Activated CD8-positive, alpha-beta T cell treated with anti-CD3 and anti-CD28 coated beads for 36 hours (primary cell): ENCODE measurements around the gene APBB2. TPM values are rescaled to one million over a fixed set of nuclear protein-coding genes. Genes with fewer than 3 reads are reported as not detected.

ENCODE experiments used
- ATAC-seq: fragments of 200-7000 bp; cut with Tn5 transposase; one replicate; pipeline ENCODE4 v1.10.0; 2021; ENCODE audit warnings: mild to moderate bottlenecking, moderate library complexity
- CTCF ChIA-PET: fragments of 350-600 bp; sonication (Branson Sonifier 250); formaldehyde crosslinking; loops from one replicate; lab custom pipeline; 2021; ENCODE audit warnings: antibody characterized with exemption; lab: Charles Lee
- POLR2A ChIA-PET: fragments of 350-600 bp; sonication (Branson Sonifier 250); formaldehyde crosslinking; loops from one replicate; lab custom pipeline; 2021; ENCODE audit warnings: antibody characterized with exemption; lab: Charles Lee
- DNase-seq: peaks from one replicate; pipeline ENCODE4 v3.0.0-alpha.2; 2020
- H3K27ac Mint-ChIP-seq: one replicate; pipeline ENCODE4 v1.8.0; 2021; ENCODE audit warnings: mild to moderate bottlenecking, mixed read lengths
- H3K27me3 Mint-ChIP-seq: one replicate; pipeline ENCODE4 v1.8.0; 2021; ENCODE audit warnings: mixed read lengths
- H3K36me3 Mint-ChIP-seq: one replicate; pipeline ENCODE4 v1.8.0; 2021; ENCODE audit warnings: low read depth, mixed read lengths
- H3K4me1 Mint-ChIP-seq: one replicate; pipeline ENCODE4 v1.8.0; 2021; ENCODE audit warnings: low read depth, mixed read lengths
- H3K4me3 Mint-ChIP-seq: one replicate; pipeline ENCODE4 v1.8.0; 2021; ENCODE audit warnings: mild to moderate bottlenecking, moderate library complexity, mixed read lengths
- H3K9me3 Mint-ChIP-seq: one replicate; pipeline ENCODE4 v1.8.0; 2021; ENCODE audit warnings: mixed read lengths
- intact Hi-C: fragments of 100-400 bp; cut with micrococcal nuclease; formaldehyde crosslinking; loops from one replicate; pipeline ENCODE4 v1.10.0; 2022
- total RNA-seq, 2 experiments: library from RNA; stranded (reverse); gene quantifications; one replicate each; pipeline ENCODE4 v1.2.3, GENCODE V29; 2021
- TF ChIP-seq, protein P1 (sequence below): fragments of 200-600 bp; IDR thresholded peaks from one replicate; pipeline ENCODE4 v1.8.0; 2022; ENCODE audit warnings: antibody characterized with exemption, mild to moderate bottlenecking

Gene APBB2
- total RNA-seq, 2 experiments from 2014 or later = 0.89 to 2.3 TPM

DNA sequence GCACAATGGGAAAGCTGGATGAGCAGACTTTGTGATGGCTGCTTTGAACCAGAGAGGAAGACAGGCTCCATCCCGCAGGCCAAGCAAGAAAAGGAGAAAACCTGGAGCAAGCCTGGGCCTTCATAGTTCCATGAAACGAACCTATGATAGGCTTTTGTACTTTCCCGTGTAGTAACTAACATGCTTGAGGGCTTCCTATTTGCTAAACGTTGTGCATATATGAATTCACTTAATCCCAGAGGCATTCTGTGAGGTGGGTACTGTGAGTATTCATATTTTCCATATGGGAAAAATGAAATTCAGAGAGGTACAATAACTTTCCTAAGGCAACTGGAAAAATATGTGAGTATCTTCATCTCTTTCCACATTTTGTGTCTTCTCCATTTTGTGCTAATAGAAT lies 13.6 kb upstream of the APBB2 start:
- no peak overlapping the region for H3K4me3 Mint-ChIP-seq
- no peak for DNase-seq
- no peaks in the 10 kb centered on the region for H3K4me1 Mint-ChIP-seq
- peaks cover 4% of the 10 kb centered on the region for H3K27me3 Mint-ChIP-seq
- CTCF ChIA-PET = no interaction called here
- no peaks in the 10 kb centered on the region for H3K9me3 Mint-ChIP-seq
- TF ChIP-seq, protein P1, sequence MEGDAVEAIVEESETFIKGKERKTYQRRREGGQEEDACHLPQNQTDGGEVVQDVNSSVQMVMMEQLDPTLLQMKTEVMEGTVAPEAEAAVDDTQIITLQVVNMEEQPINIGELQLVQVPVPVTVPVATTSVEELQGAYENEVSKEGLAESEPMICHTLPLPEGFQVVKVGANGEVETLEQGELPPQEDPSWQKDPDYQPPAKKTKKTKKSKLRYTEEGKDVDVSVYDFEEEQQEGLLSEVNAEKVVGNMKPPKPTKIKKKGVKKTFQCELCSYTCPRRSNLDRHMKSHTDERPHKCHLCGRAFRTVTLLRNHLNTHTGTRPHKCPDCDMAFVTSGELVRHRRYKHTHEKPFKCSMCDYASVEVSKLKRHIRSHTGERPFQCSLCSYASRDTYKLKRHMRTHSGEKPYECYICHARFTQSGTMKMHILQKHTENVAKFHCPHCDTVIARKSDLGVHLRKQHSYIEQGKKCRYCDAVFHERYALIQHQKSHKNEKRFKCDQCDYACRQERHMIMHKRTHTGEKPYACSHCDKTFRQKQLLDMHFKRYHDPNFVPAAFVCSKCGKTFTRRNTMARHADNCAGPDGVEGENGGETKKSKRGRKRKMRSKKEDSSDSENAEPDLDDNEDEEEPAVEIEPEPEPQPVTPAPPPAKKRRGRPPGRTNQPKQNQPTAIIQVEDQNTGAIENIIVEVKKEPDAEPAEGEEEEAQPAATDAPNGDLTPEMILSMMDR = no peak
- no peaks in the 10 kb centered on the region for H3K36me3 Mint-ChIP-seq
- no peak for ATAC-seq
- intact Hi-C loops = no loop called here
- POLR2A ChIA-PET = no interaction called here
- no peak overlapping the region for H3K27ac Mint-ChIP-seq

DNA sequence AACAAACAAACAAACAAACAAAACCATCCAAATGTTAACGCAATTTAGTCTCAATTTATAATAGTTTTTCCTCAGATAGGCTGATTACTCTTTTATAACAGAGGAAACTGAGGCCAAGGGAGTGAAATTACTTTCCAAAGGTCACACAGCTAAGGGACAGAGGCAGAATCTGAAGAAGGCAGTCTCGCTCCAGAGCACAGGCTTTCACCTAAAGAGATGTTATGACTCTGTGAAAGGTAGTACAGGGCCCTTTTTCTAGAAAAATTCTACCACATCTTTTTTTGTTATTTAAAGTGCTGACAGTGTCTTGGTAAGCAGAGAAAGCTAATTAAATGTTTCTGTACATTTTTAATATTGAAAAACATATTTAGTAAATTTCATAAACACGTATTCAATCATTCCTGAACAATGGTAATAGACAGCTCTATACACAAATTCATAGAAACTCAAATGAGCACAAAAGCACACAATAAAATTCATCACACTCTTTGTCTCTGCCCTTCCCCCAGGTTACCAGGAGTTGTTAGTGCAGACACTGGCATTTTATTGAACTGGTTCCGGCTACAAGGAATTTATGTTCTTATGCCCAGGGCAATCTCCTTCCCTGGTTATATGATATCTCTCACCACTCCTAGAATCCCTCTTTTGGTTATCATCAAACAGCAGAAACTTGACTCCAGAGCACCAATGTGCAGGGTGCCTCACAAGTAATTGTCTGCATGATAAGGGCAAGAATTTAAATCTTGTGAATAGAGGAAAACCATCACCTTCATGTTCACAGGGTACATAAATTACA lies 7.7 kb upstream of the APBB2 start:
- Mint-ChIP-seq H3K9me3 (no peaks in the 10 kb centered on the region), H3K4me3 (no peak overlapping the region), H3K27me3 (peaks cover 14% of the 10 kb centered on the region), H3K36me3 (no peaks in the 10 kb centered on the region), H3K4me1 (no peaks in the 10 kb centered on the region), H3K27ac (no peak overlapping the region)
- TF ChIP-seq, protein P1 = no peak
- ChIA-PET POLR2A (no interaction called here), CTCF (interaction anchor here (0.9 to 1.4 kb wide), 3 partner anchors 8 to 297 kb away, joined by 3 to 4 read pairs (median 3); partner anchors contain the start of gene APBB2)
- intact Hi-C loops = no loop called here
- ATAC-seq = no peak
- no peak for DNase-seq

DNA sequence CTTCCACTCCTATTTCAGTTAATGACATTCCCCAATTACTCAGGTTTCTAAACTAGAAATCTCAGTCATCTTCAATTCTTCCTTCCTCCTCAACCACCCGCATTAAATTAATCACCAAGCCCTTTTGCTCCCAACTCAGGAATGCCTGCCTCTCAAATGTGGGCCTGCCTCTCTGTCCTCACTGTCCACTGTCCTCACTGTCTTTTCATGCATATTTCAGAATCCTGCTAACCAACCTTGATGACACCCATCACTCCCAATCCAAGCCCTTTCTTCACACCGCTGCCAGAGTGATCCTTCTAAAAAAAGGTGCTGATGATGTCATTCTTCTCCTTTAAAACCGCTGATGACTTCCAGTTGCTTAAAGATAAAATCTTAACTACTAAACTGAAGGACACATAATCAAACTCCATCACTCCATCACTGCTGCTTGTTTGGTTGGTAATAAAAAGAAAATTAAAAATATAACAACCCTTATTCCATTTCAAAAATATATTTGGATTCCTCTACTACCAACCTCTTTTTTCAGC lies 5.1 kb upstream of the APBB2 start:
- intact Hi-C loops = no loop called here
- no peaks in the 10 kb centered on the region for H3K36me3 Mint-ChIP-seq
- H3K9me3 Mint-ChIP-seq = no peaks in the 10 kb centered on the region
- TF ChIP-seq, protein P1 = no peak
- no peak overlapping the region for H3K27ac Mint-ChIP-seq
- POLR2A ChIA-PET = no interaction called here
- no peak for ATAC-seq
- CTCF ChIA-PET = no interaction called here
- H3K27me3 Mint-ChIP-seq = peaks cover 35% of the 10 kb centered on the region
- no peak for DNase-seq
- peaks cover 12% of the 10 kb centered on the region for H3K4me1 Mint-ChIP-seq
- no peak overlapping the region for H3K4me3 Mint-ChIP-seq

DNA sequence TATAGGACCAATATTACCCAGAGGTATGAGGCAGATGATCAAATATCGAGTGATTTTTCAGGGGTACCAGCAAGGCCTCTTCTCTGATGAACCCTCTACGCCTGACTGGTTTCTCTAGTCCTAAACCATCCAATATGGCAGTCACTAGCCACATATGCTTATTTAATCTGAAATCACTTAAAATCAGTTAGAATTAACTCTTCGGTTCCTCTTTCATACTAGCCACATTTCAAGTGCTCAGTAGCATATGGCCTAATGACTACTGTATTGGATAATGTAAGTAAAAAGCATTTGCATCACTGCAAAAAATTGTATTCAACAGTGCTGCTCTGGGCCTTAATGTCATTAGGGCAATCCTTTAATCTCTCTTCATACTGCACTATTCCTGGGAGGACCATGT lies 4.4 kb upstream of the APBB2 start:
- ChIA-PET CTCF (no interaction called here), POLR2A (no interaction called here)
- Mint-ChIP-seq H3K4me1 (peaks cover 12% of the 10 kb centered on the region), H3K4me3 (no peak overlapping the region), H3K9me3 (no peaks in the 10 kb centered on the region), H3K27me3 (peaks cover 38% of the 10 kb centered on the region), H3K36me3 (no peaks in the 10 kb centered on the region), H3K27ac (no peak overlapping the region)
- TF ChIP-seq, protein P1 = no peak
- DNase-seq (no peak), ATAC-seq (no peak)
- intact Hi-C loops = no loop called here

DNA sequence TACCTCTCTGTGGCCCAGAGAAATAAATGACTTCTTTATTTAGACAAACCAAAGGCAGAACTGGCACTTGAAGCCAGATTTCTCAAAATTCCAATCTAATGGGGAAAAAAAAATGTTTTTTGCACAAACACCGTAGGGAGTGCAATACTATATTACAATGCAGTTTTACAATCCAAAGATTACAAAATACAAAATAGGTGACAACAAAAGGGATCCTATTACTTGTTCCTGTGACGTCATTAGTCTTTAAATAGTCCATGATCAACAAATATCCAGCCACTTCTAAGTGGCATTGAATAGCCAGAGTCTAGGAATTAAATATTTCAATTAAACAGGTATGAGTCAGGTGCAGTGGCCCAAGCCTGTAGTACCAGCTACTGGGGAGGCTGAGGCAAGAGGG lies 3.0 kb upstream of the APBB2 start:
- Mint-ChIP-seq H3K27ac (no peak overlapping the region), H3K27me3 (peaks cover 50% of the 10 kb centered on the region), H3K36me3 (no peaks in the 10 kb centered on the region), H3K9me3 (no peaks in the 10 kb centered on the region), H3K4me1 (peaks cover 17% of the 10 kb centered on the region), H3K4me3 (no peak overlapping the region)
- ChIA-PET CTCF (no interaction called here), POLR2A (interaction anchor here (1.6 kb wide), 1 partner anchor 293 kb away, joined by 3 read pairs; no protein-coding TSS in a partner anchor)
- TF ChIP-seq, protein P1 = no peak
- ATAC-seq = no peak
- intact Hi-C loops = no loop called here
- DNase-seq = no peak
